K562 (cell line): ENCODE data around the gene OR2H2. TPM values are rescaled to one million over a fixed set of nuclear protein-coding genes. Genes with fewer than 3 reads are reported as not detected.
A peak's percentile ranks its signal among the peaks of the same experiment; 100 is the strongest.

Source experiments
- ATAC-seq: fragments of 200-7000 bp; cut with Tn5 transposase; 3 replicates; pipeline ENCODE4 v1.9.1; 2020; ENCODE audit warnings: moderate library complexity
- BruUV-seq: library from RNA; stranded (reverse); fragments of 400-500 nt; replicated peaks from 2 replicates; lab custom pipeline; 2021; lab: Mats Ljungman, UMichigan
- CTCF ChIA-PET: fragments of 300-600 bp; formaldehyde crosslinking; extraction: SDS; loops from one replicate; lab custom pipeline; 2021; ENCODE audit warnings: low intra/inter-chr PET ratio; lab: Yijun Ruan, JAX
- POLR2A ChIA-PET: fragments of 300-600, 350-650 bp; sonication (Branson Sonifier 250); formaldehyde crosslinking; extraction: SDS; loops from one replicate; lab custom pipeline; 2021; ENCODE audit warnings: antibody characterized with exemption, inconsistent platforms; lab: Yijun Ruan, JAX
- DNase-seq, 4 experiments: peaks; one replicate each; pipeline versions ENCODE4 v3.0.0 to v3.0.0-alpha.2; 2011 to 2018; ENCODE audit warnings: low spot score in 3 of 4, mixed read lengths in 3 of 4; ENCODE audit errors: extremely low read depth in 1 of 4
- FAIRE-seq: peaks from 2 replicates; lab custom pipeline; 2011; peaks lifted over from hg19 to GRCh38; lab: Jason Lieb, UNC
- H2AFZ ChIP-seq: 2 replicates; pipeline ENCODE4 v1.6.0; 2011; ENCODE audit warnings: low read depth, low read length, control low read depth, inconsistent platforms
- H3K27ac ChIP-seq: fragments of 200-600 bp; 3 replicates; pipeline ENCODE4 v1.8.0; 2011; ENCODE audit warnings: low read depth, mild to moderate bottlenecking, control low read depth, inconsistent platforms, low read length, moderate library complexity, mixed read lengths; ENCODE audit errors: extremely low read depth
- H3K27me3 ChIP-seq, 2 experiments: fragments of 300-600 bp in 1 of 2; 2 replicates in 1 of 2; 3 replicates in 1 of 2; pipeline versions ENCODE4 v1.6.0 to v1.8.0; 2011; ENCODE audit warnings: inconsistent platforms in 2 of 2, low read length in 2 of 2, mild to moderate bottlenecking in 1 of 2, mixed read lengths in 1 of 2, moderate library complexity in 1 of 2; ENCODE audit not compliant: control insufficient read depth in 2 of 2, insufficient read depth in 2 of 2
- H3K36me3 ChIP-seq: fragments of 300-600 bp; 3 replicates; pipeline ENCODE4 v1.8.0; 2011; ENCODE audit warnings: mild to moderate bottlenecking, low read length, inconsistent platforms; ENCODE audit not compliant: control insufficient read depth, insufficient read depth
- H3K4me1 ChIP-seq, 2 experiments: fragments of 200-600 bp in 1 of 2; replicated peaks in 1 of 2; 2 replicates in 1 of 2; 3 replicates in 1 of 2; pipeline versions ENCODE4 v1.5.1 to v1.8.0; 2011; ENCODE audit warnings: inconsistent platforms in 2 of 2, low read length in 2 of 2, mild to moderate bottlenecking in 1 of 2, mixed read lengths in 1 of 2, moderate library complexity in 1 of 2; ENCODE audit not compliant: control insufficient read depth in 2 of 2, insufficient read depth in 2 of 2
- H3K4me2 ChIP-seq: 2 replicates; pipeline ENCODE4 v1.6.1; 2011; ENCODE audit warnings: low read length, control low read depth, inconsistent platforms, mixed read lengths; ENCODE audit not compliant: insufficient read depth
- H3K4me3 ChIP-seq: fragments of 200-600 bp; sonication (generic), shearing (Covaris generic); 2 replicates; pipeline ENCODE4 v1.5.1; 2016; ENCODE audit warnings: control low read depth, inconsistent platforms
- H3K79me2 ChIP-seq: fragments of 200-600 bp; 3 replicates; pipeline ENCODE4 v1.8.0; 2011; ENCODE audit warnings: low read length, inconsistent platforms; ENCODE audit not compliant: control insufficient read depth, insufficient read depth
- H3K9ac ChIP-seq, 2 experiments: 2 replicates each; pipeline versions ENCODE4 v1.6.0 to v1.6.1; 2011; ENCODE audit warnings: low read depth in 2 of 2, low read length in 2 of 2, control low read depth in 1 of 2, inconsistent platforms in 1 of 2, mild to moderate bottlenecking in 1 of 2, mixed read lengths in 1 of 2; ENCODE audit not compliant: insufficient read depth in 1 of 2
- H3K9me1 ChIP-seq: one replicate; pipeline ENCODE4 v1.6.0; 2011; ENCODE audit warnings: inconsistent platforms, mild to moderate bottlenecking, low read length, moderate library complexity; ENCODE audit not compliant: control insufficient read depth, insufficient read depth
- H3K9me3 ChIP-seq: replicated peaks from 2 replicates; pipeline ENCODE4 v1.5.1; 2011; ENCODE audit warnings: low read depth, low read length, inconsistent platforms; ENCODE audit not compliant: control insufficient read depth, insufficient read depth
- H4K20me1 ChIP-seq: replicated peaks from 2 replicates; pipeline ENCODE4 v1.6.1; 2011; ENCODE audit warnings: low read length, inconsistent platforms, mixed read lengths; ENCODE audit not compliant: control insufficient read depth, insufficient read depth
- ARHGAP35 ChIP-seq: fragments of 450-650 bp; IDR thresholded peaks from 2 replicates; pipeline ENCODE4 v1.6.1; 2018; ENCODE audit not compliant: partially characterized antibody
- GATAD2B ChIP-seq: fragments of 450-650 bp; IDR thresholded peaks from 2 replicates; pipeline ENCODE4 v1.6.1; 2017; ENCODE audit warnings: mild to moderate bottlenecking, borderline replicate concordance
- HCFC1 ChIP-seq: IDR thresholded peaks from 2 replicates; pipeline ENCODE4 v1.6.1; 2012; ENCODE audit warnings: low read depth, low read length, improper control_type of control experiment
- LARP7 ChIP-seq: fragments of 450-650 bp; IDR thresholded peaks from 2 replicates; pipeline ENCODE4 v1.6.1; 2016
- MXI1 ChIP-seq: IDR thresholded peaks from 2 replicates; pipeline ENCODE4 v1.6.1; 2011; ENCODE audit warnings: low read depth, mild to moderate bottlenecking, improper control_type of control experiment, low read length
- SMAD2 ChIP-seq: fragments of 150-350 bp; IDR thresholded peaks from 2 replicates; pipeline ENCODE4 v1.6.1; 2014; ENCODE audit warnings: low read depth, mild to moderate bottlenecking, low read length
- ZNF133 ChIP-seq: fragments of 250-450 bp; sonication (Bioruptor Pico); IDR thresholded peaks from 2 replicates; pipeline ENCODE4 v1.4.0; 2020; ENCODE audit warnings: mild to moderate bottlenecking
- ZNF431 ChIP-seq: sonication (generic); formaldehyde crosslinking; IDR thresholded peaks from 2 replicates; pipeline ENCODE4 v1.8.0; 2022; ENCODE audit warnings: mild to moderate bottlenecking, missing genetic modification reagents
- whole genome bisulfite sequencing: fragments of 100-300 bp; shearing (Covaris generic); methylation state at CpG from one replicate; pipeline ENCODE4 v1.1.6; 2016; ENCODE audit warnings: low coverage, mixed read lengths; ENCODE audit not compliant: insufficient coverage; ENCODE audit errors: missing lambda C conversion rate; 5-methylcytosine and 5-hydroxymethylcytosine counted together
- in situ Hi-C: fragments of 300-500 bp; cut with MboI; formaldehyde crosslinking; loops from 4 replicates; pipeline ENCODE4 v1.15.0; 2018; ENCODE audit warnings: inconsistent platforms, mixed read lengths
- intact Hi-C: fragments of 100-400 bp; cut with micrococcal nuclease; formaldehyde crosslinking; loops from 2 replicates; pipeline ENCODE4 v1.14.2; 2022
- polyA plus RNA-seq, 8 experiments: library from polyadenylated mRNA; depleted of rRNA in 4 of 8; stranded (reverse) in 5 of 8; unstranded in 3 of 8; fragments of >200 nt; fragmentation: Nextera tagmentation in 2 of 8; fragmentation: Illumina TruSeq in 1 of 8; extraction: Ambion mirVana in 2 of 8; extraction: Trizol in 1 of 8; gene quantifications; 2 replicates each; pipeline versions ENCODE4 v1.2.1 to v1.2.3, GENCODE V29; 2011 to 2014; ENCODE audit warnings: inconsistent platforms in 1 of 8, missing spikeins in 1 of 8
- total RNA-seq, 7 experiments: library from RNA; depleted of rRNA in 6 of 7; stranded (reverse); fragments of >200 nt in 6 of 7; fragmentation: Illumina TruSeq in 2 of 7; extraction: Trizol in 2 of 7; gene quantifications; 2 replicates each; pipeline versions ENCODE4 v1.2.1 to v1.2.3, GENCODE V29; 2011 to 2021; ENCODE audit warnings: low replicate concordance in 1 of 7
- TF ChIP-seq, protein P1 (sequence below), 3 experiments: IDR thresholded peaks in 2 of 3; conservative IDR thresholded peaks in 1 of 3; 2 replicates each; pipeline ENCODE4 v1.5.1; 2011 to 2012; ENCODE audit warnings: low read length in 3 of 3, mild to moderate bottlenecking in 3 of 3, control low read depth in 2 of 3, improper control_type of control experiment in 1 of 3, inconsistent platforms in 1 of 3, low read depth in 1 of 3, mixed read lengths in 1 of 3, moderate library complexity in 1 of 3; ENCODE audit not compliant: insufficient read depth in 2 of 3
- TF ChIP-seq, protein P2 (sequence below): IDR thresholded peaks from 2 replicates; pipeline ENCODE4 v1.6.1; 2016; ENCODE audit warnings: missing genetic modification characterization, missing compliant biosample characterization
- TF ChIP-seq, protein P3 (sequence below): IDR thresholded peaks from 2 replicates; pipeline ENCODE4 v1.6.1; 2011; ENCODE audit warnings: borderline replicate concordance, low read depth, mild to moderate bottlenecking, moderate library complexity, low read length; ENCODE audit not compliant: insufficient read depth, poor library complexity, severe bottlenecking
- TF ChIP-seq, protein P4 (sequence below), 2 experiments: fragments of 450-650 bp; conservative IDR thresholded peaks; 2 replicates each; pipeline ENCODE4 v1.6.1; 2017; ENCODE audit warnings: mild to moderate bottlenecking in 2 of 2, moderate library complexity in 2 of 2

The OR2H2 gene
- total and polyA plus RNA-seq, 9 of the 15 experiments (the other 6 are each of a cell fraction or from before 2014, with no cell fraction given) = not detected

DNA sequence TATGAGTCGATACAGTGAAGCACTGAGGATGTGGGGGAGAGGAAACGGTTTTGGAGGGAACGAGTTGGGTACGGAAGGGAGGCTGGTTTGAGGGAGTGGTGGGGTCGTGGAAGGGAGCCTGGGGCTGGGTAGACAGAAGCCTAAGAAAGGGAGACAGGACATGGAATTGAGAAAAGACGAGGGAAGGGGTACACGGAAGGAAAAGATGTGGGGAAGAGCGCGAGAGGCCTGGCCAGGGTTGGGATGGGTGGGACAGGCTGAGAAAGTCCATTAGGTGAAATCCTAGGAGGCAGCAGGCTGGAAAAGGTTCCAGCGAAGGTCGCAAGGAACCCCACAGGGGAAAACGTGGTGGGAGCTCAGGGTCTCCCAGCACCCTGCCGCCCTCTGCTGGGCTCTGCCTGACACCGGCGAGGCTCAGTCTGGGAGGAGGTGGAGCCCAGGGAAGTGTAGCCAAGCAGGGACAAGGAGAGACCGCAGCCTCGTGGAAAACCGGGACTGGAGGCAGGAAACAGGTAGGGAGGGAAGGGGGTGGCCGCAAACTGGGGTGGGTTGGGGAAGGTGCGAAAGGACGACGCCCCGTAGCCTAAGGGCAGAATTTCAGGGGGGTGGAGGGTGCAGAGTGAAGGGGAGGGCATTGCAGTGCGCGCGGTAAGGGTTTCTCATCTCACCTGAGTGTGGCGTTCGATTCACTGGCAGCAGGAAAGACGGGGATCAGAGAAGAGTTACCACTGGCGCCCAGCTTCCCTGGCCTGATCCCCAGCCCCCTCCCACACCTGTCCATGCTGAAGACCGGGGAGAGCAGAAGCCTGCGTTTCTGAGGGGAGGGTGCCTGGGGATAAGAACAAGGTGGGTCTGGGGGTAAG, 43.7 kb downstream of the OR2H2 start:
- in situ Hi-C loops = no loop called here
- peak overlapping the region; percentile 84 for H3K4me3 ChIP-seq
- no peaks in the 10 kb centered on the region for H3K9me3 ChIP-seq
- H3K36me3 ChIP-seq = peaks cover 18% of the 10 kb centered on the region; the same call in 2 of the 3 replicates
- H3K4me2 ChIP-seq = peak overlapping the region; percentile 97
- no TSS peak for BruUV-seq
- no peaks in the 10 kb centered on the region for H4K20me1 ChIP-seq
- FAIRE-seq = peak; percentile 84
- peaks cover 69% of the 10 kb centered on the region for H3K79me2 ChIP-seq
- WGBS = under 1% methylated on average over 24 of the region's 32 CpGs
- peaks cover 62 to 68% of the 10 kb centered on the region in 2 experiments for H3K4me1 ChIP-seq
- H3K9me1 ChIP-seq = no peaks in the 10 kb centered on the region
- H3K9ac ChIP-seq = peak overlapping the region; percentile 86 to 94
- peak overlapping the region; percentile 82 for H3K27ac ChIP-seq
- peak overlapping the region; percentile 89 for H2AFZ ChIP-seq
- no peaks in the 10 kb centered on the region for H3K27me3 ChIP-seq
- CTCF ChIA-PET = interaction anchor here (0.6 kb wide), 1 partner anchor 557 kb away, joined by 4 read pairs; no protein-coding TSS in a partner anchor
- peak; percentile 70 for ATAC-seq
- DNase-seq = peak; percentile 75 to 93 (median 85)
- POLR2A ChIA-PET = interaction anchor here (0.6 to 3.6 kb wide), 4 partner anchors 12 to 323 kb away, joined by 3 to 15 read pairs (median 3); no protein-coding TSS in a partner anchor
- intact Hi-C loops = no loop called here
- TF ChIP-seq, protein P1, sequence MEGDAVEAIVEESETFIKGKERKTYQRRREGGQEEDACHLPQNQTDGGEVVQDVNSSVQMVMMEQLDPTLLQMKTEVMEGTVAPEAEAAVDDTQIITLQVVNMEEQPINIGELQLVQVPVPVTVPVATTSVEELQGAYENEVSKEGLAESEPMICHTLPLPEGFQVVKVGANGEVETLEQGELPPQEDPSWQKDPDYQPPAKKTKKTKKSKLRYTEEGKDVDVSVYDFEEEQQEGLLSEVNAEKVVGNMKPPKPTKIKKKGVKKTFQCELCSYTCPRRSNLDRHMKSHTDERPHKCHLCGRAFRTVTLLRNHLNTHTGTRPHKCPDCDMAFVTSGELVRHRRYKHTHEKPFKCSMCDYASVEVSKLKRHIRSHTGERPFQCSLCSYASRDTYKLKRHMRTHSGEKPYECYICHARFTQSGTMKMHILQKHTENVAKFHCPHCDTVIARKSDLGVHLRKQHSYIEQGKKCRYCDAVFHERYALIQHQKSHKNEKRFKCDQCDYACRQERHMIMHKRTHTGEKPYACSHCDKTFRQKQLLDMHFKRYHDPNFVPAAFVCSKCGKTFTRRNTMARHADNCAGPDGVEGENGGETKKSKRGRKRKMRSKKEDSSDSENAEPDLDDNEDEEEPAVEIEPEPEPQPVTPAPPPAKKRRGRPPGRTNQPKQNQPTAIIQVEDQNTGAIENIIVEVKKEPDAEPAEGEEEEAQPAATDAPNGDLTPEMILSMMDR (IDR thresholded peaks at IDR 0.05 in 2 of 3, conservative IDR thresholded peaks at IDR 0.05 in 1 of 3; ENCODE audit: insufficient read depth in 2 of 3, low read depth in 1 of 3, low read length in 3 of 3) = peak; percentile 86 to 87 (median 86)
- peak; percentile 28; the same call in 1 of the 2 replicates for TF ChIP-seq HCFC1
- peak; percentile 45; the same call in 1 of the 2 replicates for TF ChIP-seq GATAD2B
- peak; percentile 97; the same call in 1 of the 2 replicates for TF ChIP-seq LARP7
- TF ChIP-seq, protein P2, sequence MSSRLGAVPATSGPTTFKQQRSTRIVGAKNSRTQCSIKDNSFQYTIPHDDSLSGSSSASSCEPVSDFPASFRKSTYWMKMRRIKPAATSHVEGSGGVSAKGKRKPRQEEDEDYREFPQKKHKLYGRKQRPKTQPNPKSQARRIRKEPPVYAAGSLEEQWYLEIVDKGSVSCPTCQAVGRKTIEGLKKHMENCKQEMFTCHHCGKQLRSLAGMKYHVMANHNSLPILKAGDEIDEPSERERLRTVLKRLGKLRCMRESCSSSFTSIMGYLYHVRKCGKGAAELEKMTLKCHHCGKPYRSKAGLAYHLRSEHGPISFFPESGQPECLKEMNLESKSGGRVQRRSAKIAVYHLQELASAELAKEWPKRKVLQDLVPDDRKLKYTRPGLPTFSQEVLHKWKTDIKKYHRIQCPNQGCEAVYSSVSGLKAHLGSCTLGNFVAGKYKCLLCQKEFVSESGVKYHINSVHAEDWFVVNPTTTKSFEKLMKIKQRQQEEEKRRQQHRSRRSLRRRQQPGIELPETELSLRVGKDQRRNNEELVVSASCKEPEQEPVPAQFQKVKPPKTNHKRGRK = peak; percentile 74
- TF ChIP-seq, protein P3, sequence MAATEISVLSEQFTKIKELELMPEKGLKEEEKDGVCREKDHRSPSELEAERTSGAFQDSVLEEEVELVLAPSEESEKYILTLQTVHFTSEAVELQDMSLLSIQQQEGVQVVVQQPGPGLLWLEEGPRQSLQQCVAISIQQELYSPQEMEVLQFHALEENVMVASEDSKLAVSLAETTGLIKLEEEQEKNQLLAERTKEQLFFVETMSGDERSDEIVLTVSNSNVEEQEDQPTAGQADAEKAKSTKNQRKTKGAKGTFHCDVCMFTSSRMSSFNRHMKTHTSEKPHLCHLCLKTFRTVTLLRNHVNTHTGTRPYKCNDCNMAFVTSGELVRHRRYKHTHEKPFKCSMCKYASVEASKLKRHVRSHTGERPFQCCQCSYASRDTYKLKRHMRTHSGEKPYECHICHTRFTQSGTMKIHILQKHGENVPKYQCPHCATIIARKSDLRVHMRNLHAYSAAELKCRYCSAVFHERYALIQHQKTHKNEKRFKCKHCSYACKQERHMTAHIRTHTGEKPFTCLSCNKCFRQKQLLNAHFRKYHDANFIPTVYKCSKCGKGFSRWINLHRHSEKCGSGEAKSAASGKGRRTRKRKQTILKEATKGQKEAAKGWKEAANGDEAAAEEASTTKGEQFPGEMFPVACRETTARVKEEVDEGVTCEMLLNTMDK = peak; percentile 99
- peak; percentile 38 for TF ChIP-seq ARHGAP35
- no peak for TF ChIP-seq ZNF133 (CRISPR knock-in tag)
- TF ChIP-seq, protein P4, sequence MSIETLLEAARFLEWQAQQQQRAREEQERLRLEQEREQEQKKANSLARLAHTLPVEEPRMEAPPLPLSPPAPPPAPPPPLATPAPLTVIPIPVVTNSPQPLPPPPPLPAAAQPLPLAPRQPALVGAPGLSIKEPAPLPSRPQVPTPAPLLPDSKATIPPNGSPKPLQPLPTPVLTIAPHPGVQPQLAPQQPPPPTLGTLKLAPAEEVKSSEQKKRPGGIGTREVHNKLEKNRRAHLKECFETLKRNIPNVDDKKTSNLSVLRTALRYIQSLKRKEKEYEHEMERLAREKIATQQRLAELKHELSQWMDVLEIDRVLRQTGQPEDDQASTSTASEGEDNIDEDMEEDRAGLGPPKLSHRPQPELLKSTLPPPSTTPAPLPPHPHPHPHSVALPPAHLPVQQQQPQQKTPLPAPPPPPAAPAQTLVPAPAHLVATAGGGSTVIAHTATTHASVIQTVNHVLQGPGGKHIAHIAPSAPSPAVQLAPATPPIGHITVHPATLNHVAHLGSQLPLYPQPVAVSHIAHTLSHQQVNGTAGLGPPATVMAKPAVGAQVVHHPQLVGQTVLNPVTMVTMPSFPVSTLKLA (conservative IDR thresholded peaks at IDR 0.05) = peak; percentile 68 to 75; a peak in 3 of 4 replicates
- TF ChIP-seq SMAD2 = no peak
- 0 out of 2 replicates have a peak, but pooled peaks have one; percentile 9 for TF ChIP-seq ZNF431 (CRISPR knock-in tag)
- TF ChIP-seq MXI1 = peak; percentile 57; the same call in 1 of the 2 replicates
